A549 (cell line): Measurements from ENCODE around the gene TSPAN18. TPM values are rescaled to one million over a fixed set of nuclear protein-coding genes. Genes with fewer than 3 reads are reported as not detected.

Experiments used
- ATAC-seq, 2 experiments: fragments of 200-7000 bp in 1 of 2; fragments of >200 bp in 1 of 2; cut with Nextera tagmentation in 1 of 2; cut with Tn5 transposase in 1 of 2; 3 replicates each; pipeline versions ENCODE4 v1.8.0 to v1.9.1; 2018 to 2020; ENCODE audit warnings: mild to moderate bottlenecking in 1 of 2, moderate library complexity in 1 of 2
- CTCF ChIA-PET: fragments of 300-600 bp; sonication (Branson Sonifier 250); formaldehyde crosslinking; extraction: SDS; loops from one replicate; lab custom pipeline; 2021; ENCODE audit warnings: antibody characterized with exemption, inconsistent platforms; lab: Yijun Ruan, JAX
- POLR2A ChIA-PET: fragments of 350-600 bp; formaldehyde crosslinking; extraction: SDS; loops from one replicate; lab custom pipeline; 2021; ENCODE audit warnings: antibody characterized with exemption, inconsistent platforms; lab: Yijun Ruan, JAX
- DNase-seq, 2 experiments: peaks; one replicate each; pipeline versions ENCODE4 v3.0.0 to v3.0.0-alpha.2; 2011 to 2016; ENCODE audit warnings: low read depth in 1 of 2, low spot score in 1 of 2
- FAIRE-seq: peaks from 2 replicates; lab custom pipeline; 2011; peaks lifted over from hg19 to GRCh38; lab: Jason Lieb, UNC
- H3K27ac ChIP-seq, 2 experiments: fragments of >200 bp; sonication (Bioruptor Twin); formaldehyde crosslinking; 3 replicates each; pipeline ENCODE4 v1.5.1; 2016 to 2017
- H3K4me1 ChIP-seq: fragments of >200 bp; sonication (Bioruptor Twin); formaldehyde crosslinking; 3 replicates; pipeline ENCODE4 v1.6.1; 2016
- H3K4me2 ChIP-seq: fragments of >200 bp; sonication (Bioruptor Twin); formaldehyde crosslinking; 3 replicates; pipeline ENCODE4 v1.6.1; 2016
- H3K4me3 ChIP-seq: fragments of >200 bp; sonication (Bioruptor Twin); formaldehyde crosslinking; 3 replicates; pipeline ENCODE4 v1.5.1; 2016
- H3K9me3 ChIP-seq: fragments of >200 bp; sonication (Bioruptor Twin); formaldehyde crosslinking; 3 replicates; pipeline ENCODE4 v1.6.1; 2016
- CBX2 ChIP-seq: fragments of 200-600 bp; sonication (generic); IDR thresholded peaks from 2 replicates; pipeline ENCODE4 v1.6.1; 2016; ENCODE audit warnings: low read depth, mild to moderate bottlenecking, borderline replicate concordance
- CBX8 ChIP-seq: fragments of 200-600 bp; sonication (generic); IDR thresholded peaks from 2 replicates; pipeline ENCODE4 v1.6.1; 2016
- CHD4 ChIP-seq: fragments of 200-600 bp; sonication (generic); IDR thresholded peaks from 2 replicates; pipeline ENCODE4 v1.6.1; 2016; ENCODE audit warnings: antibody characterized with exemption, mild to moderate bottlenecking, borderline replicate concordance
- EHF ChIP-seq: fragments of 250-450 bp; sonication (Bioruptor Pico); IDR thresholded peaks from 2 replicates; pipeline ENCODE4 v1.5.0; 2020; ENCODE audit warnings: mild to moderate bottlenecking
- EHMT2 ChIP-seq: fragments of 200-600 bp; sonication (generic); IDR thresholded peaks from 2 replicates; pipeline ENCODE4 v1.6.1; 2016; ENCODE audit warnings: antibody characterized with exemption, low read depth, mild to moderate bottlenecking, moderate library complexity
- ELK1 ChIP-seq: fragments of 150-350 bp; IDR thresholded peaks from 2 replicates; pipeline ENCODE4 v1.6.1; 2014; ENCODE audit warnings: low read depth, mild to moderate bottlenecking, low read length
- EP300 ChIP-seq, 2 experiments: fragments of >200 bp; sonication (Bioruptor Twin); formaldehyde crosslinking; IDR thresholded peaks; 2 replicates in 1 of 2; 3 replicates in 1 of 2; pipeline ENCODE4 v1.6.1; 2016 to 2017
- FOXS1 ChIP-seq: fragments of 250-450 bp; sonication (Bioruptor Pico); IDR thresholded peaks from 2 replicates; pipeline ENCODE4 v1.5.0; 2020; ENCODE audit warnings: mild to moderate bottlenecking, moderate library complexity
- GATA3 ChIP-seq: IDR thresholded peaks from 2 replicates; pipeline ENCODE4 v1.6.1; 2012; ENCODE audit warnings: borderline replicate concordance
- HES2 ChIP-seq: fragments of >200 bp; sonication (Bioruptor Twin); formaldehyde crosslinking; IDR thresholded peaks from 2 replicates; pipeline ENCODE4 v1.6.1; 2016
- HMGXB4 ChIP-seq: fragments of 250-450 bp; sonication (Bioruptor Pico); IDR thresholded peaks from 2 replicates; pipeline ENCODE4 v1.5.0; 2021; ENCODE audit warnings: mild to moderate bottlenecking, moderate library complexity, borderline replicate concordance
- HOXA7 ChIP-seq: fragments of 250-450 bp; sonication (Bioruptor Pico); IDR thresholded peaks from 2 replicates; pipeline ENCODE4 v1.5.0; 2020; ENCODE audit warnings: mild to moderate bottlenecking, moderate library complexity
- JUNB ChIP-seq: fragments of >200 bp; sonication (Bioruptor Twin); formaldehyde crosslinking; IDR thresholded peaks from 2 replicates; pipeline ENCODE4 v1.6.1; 2016
- POLR2A ChIP-seq: IDR thresholded peaks from 2 replicates; pipeline ENCODE4 v1.6.1; 2012; ENCODE audit warnings: mild to moderate bottlenecking, low read length
- RCOR1 ChIP-seq: fragments of 150-350 bp; IDR thresholded peaks from 2 replicates; pipeline ENCODE4 v1.6.1; 2014; ENCODE audit warnings: antibody characterized with exemption, low read length, low read depth
- REST ChIP-seq: fragments of 200-600 bp; sonication (generic); IDR thresholded peaks from 2 replicates; pipeline ENCODE4 v1.6.1; 2016; ENCODE audit warnings: antibody characterized with exemption, mild to moderate bottlenecking, moderate library complexity
- RFX5 ChIP-seq: fragments of 450-650 bp; IDR thresholded peaks from 2 replicates; pipeline ENCODE4 v1.7.1; 2014; ENCODE audit warnings: antibody characterized with exemption, mild to moderate bottlenecking, moderate library complexity
- USF2 ChIP-seq: fragments of 450-650 bp; IDR thresholded peaks from 2 replicates; pipeline ENCODE4 v1.6.1; 2014; ENCODE audit warnings: antibody characterized with exemption
- ZC3H11A ChIP-seq: fragments of 450-650 bp; IDR thresholded peaks from 2 replicates; pipeline ENCODE4 v1.6.1; 2014; ENCODE audit warnings: antibody characterized with exemption, mild to moderate bottlenecking
- ZFP36 ChIP-seq: fragments of 450-650 bp; IDR thresholded peaks from 2 replicates; pipeline ENCODE4 v1.6.1; 2014; ENCODE audit warnings: borderline replicate concordance; ENCODE audit not compliant: partially characterized antibody
- ZNF302 ChIP-seq: fragments of 250-450 bp; sonication (Bioruptor Pico); IDR thresholded peaks from 2 replicates; pipeline ENCODE4 v1.9.0; 2021; ENCODE audit warnings: inconsistent platforms, mild to moderate bottlenecking, moderate library complexity
- whole genome bisulfite sequencing: methylation state at CpG from one replicate; pipeline ENCODE4 v1.1.6; 2017; ENCODE audit errors: missing lambda C conversion rate; 5-methylcytosine and 5-hydroxymethylcytosine counted together
- polyA plus RNA-seq, 4 experiments: library from polyadenylated mRNA; depleted of rRNA in 3 of 4; stranded (reverse); fragments of >200 nt; fragmentation: RNase III in 1 of 4; extraction: RNeasy Plus Mini Kit Qiagen cat#74134 plus additional on column Dnase treatment in 1 of 4; gene quantifications; 2 replicates in 3 of 4; 3 replicates in 1 of 4; pipeline ENCODE4 v1.2.3, GENCODE V29; 2011 to 2017

Gene TSPAN18
- polyA plus RNA-seq, 2 of the 4 experiments (the other 2 are of a cell fraction), result 0.81 to 4.5 TPM

- TF ChIP-seq REST, result no peak
These were observed 177.7 kb downstream of the TSPAN18 start (continued) for GRCh38 chr11:44904261-44905020.

GRCh38 chr11:44905131-44905866 lies 178.5 kb downstream of the TSPAN18 start:
- H3K9me3 ChIP-seq, result no peaks in the 10 kb centered on the region
- H3K4me3 ChIP-seq, result no peak overlapping the region
- no peak for TF ChIP-seq FOXS1 (CRISPR knock-in tag)
- TF ChIP-seq RCOR1, result no peak
- no peak for TF ChIP-seq POLR2A
- no peak for TF ChIP-seq CBX2
- TF ChIP-seq EHF (CRISPR knock-in tag), result no peak
- ChIA-PET CTCF (interaction anchor here (1.2 to 6.8 kb wide), 3 partner anchors 129 to 348 kb away, joined by 3 to 48 read pairs (median 9); no protein-coding TSS in a partner anchor), POLR2A (no interaction called here)
- H3K4me1 ChIP-seq, result no peaks in the 10 kb centered on the region
- FAIRE-seq (no peak), ATAC-seq (no peak), DNase-seq (no peak)
- H3K4me2 ChIP-seq, result no peak overlapping the region
- H3K27ac ChIP-seq, result no peak overlapping the region
- WGBS, result 61% methylated on average over 9 of the region's 9 CpGs

GRCh38 chr11:44906649-44907048 lies 179.9 kb downstream of the TSPAN18 start:
- no peaks in the 10 kb centered on the region for H3K4me1 ChIP-seq
- no peak overlapping the region for H3K27ac ChIP-seq
- no peaks in the 10 kb centered on the region for H3K9me3 ChIP-seq
- DNase-seq, result no peak
- no peak overlapping the region for H3K4me3 ChIP-seq
- no peak for ATAC-seq
- CTCF ChIA-PET, result interaction anchor here (1.1 to 16.4 kb wide), 7 partner anchors 12 to 350 kb away, joined by 3 to 400 read pairs (median 5); no protein-coding TSS in a partner anchor
- WGBS, result 40% methylated on average over 5 of the region's 5 CpGs
- no peak overlapping the region for H3K4me2 ChIP-seq
- POLR2A ChIA-PET, result no interaction called here
- FAIRE-seq, result no peak
- TF ChIP-seq CHD4, result no peak
- no peak for TF ChIP-seq HMGXB4 (CRISPR knock-in tag)
- no peak for TF ChIP-seq JUNB
- no peak for TF ChIP-seq USF2
- no peak for TF ChIP-seq REST
- TF ChIP-seq CBX8, result no peak
- TF ChIP-seq RFX5, result no peak
- no peak for TF ChIP-seq ZNF302 (CRISPR knock-in tag)
- no peak for TF ChIP-seq ELK1
- TF ChIP-seq ZC3H11A, result no peak
- TF ChIP-seq GATA3, result no peak
- no peak for TF ChIP-seq HOXA7 (CRISPR knock-in tag)
- TF ChIP-seq EHMT2, result no peak
- TF ChIP-seq ZFP36, result no peak
- no peak for TF ChIP-seq POLR2A
- no peak for TF ChIP-seq HES2
- TF ChIP-seq EP300 (IDR thresholded peaks at IDR 0.05), result no peak
- TF ChIP-seq, all 56 proteins: peak for 0
